KBM-7 (cell line): ENCODE data around the gene MMP12.

ENCODE experiments used
- DNase-seq: peaks from one replicate; pipeline ENCODE4 v3.0.0-alpha.2; 2015
- in situ Hi-C: fragments of 300-500 bp; cut with MboI; formaldehyde crosslinking; loops from 2 replicates; pipeline ENCODE4 v1.14.3; 2020; ENCODE audit warnings: low sequenced_read_pairs, low pct_unique_long_range_greater_than_20kb, mixed read lengths

Gene MMP12

DNA sequence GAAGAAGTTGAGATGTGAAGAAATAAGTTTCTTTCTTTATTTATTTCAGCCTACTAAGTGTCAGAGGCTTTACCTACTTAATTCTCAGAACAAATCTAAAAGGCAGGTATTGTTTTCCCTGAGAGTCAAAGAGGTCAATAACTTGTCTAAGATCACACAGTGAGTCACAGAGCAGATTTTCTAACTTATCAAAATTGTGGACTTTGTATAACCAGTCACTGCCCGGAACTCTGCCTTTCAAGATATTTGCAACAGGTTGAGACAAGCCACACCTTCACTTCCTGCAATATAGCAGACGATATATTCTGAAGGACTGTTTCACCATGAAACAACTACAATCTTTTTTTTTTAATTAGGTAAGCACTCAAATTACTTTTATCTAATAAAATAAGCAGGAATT lies 20.8 kb downstream of the MMP12 start:
- in situ Hi-C loops: no loop called here
- no peak for DNase-seq

- no peak for DNase-seq
- in situ Hi-C loops: no loop called here
These were observed 21.7 kb downstream of the MMP12 start for GRCh38 chr11:102853055-102853454.

DNA sequence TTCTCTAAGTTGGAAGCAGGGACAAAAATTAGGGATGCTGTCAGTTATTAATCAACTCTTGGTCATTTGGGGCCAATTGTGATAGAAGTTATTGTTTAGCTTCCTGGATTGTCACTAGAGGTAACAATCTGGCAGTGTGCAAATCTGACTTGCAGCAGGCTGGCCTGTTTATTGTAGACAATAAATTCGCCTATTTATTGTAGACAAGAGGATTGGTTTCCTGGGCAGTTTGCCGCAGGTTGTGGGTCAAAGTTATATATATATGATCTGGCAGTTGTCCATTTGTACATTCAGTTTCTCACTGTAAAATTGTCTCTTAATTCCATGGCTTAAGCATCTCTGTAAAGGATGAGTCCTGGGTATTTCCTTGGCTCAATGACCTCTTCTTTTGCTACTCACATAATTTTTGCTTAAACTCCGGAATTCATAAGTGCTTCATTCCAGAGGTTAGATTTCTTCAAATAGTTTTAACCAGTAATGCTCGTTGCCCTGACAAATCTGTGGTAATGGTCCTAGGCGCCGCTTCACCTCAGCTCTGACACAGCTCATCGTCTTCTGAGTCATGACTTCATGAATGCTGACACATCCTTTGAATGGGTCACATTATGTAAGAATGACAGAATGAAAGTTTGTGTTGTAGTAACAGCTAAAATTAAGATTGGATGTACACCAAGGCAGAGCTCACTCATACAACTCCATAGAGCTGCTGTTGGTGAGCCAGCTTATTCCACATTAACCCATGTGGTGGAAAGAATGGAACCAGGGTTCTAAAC lies 23.6 kb downstream of the MMP12 start:
- DNase-seq: no peak
- in situ Hi-C loops: no loop called here

- in situ Hi-C loops: no loop called here
- DNase-seq: no peak
These were observed 25.5 kb downstream of the MMP12 start for GRCh38 chr11:102849311-102849710.

- in situ Hi-C loops: no loop called here
- no peak for DNase-seq
These were observed 28.5 kb downstream of the MMP12 start for GRCh38 chr11:102846292-102846691.

DNA sequence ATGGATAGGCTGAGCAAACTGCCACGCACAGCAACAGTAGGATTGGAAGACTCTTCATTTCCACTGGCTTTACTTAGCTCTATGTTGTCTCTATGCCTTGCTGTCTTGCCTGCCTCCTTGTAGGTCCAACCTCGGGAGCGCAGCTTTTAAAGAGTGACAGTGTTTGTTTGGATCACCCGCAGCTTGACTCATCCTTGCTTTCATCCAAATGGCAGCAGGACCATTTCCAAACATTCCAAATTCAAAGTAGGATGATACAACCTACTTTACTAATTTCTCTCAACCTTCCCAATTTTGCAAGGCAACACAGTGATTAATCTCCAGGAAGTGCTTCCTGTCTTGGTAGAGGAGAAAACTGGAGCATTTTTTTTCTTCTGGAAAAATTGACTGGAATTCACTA lies 31.3 kb downstream of the MMP12 start, which contains the start of gene MMP3:
Gene MMP3, minus strand, starts transcription at position 121 of the 400 bp plus-strand sequence. Its CDS starts 63 bp downstream, at position 58.
- DNase-seq: no peak
- in situ Hi-C loops: no loop called here

GRCh38 chr11:102842930-102843329 lies 31.9 kb downstream of the MMP12 start:
- in situ Hi-C loops: no loop called here
- no peak for DNase-seq

- in situ Hi-C loops: no loop called here
- DNase-seq: no peak
These were observed 34.8 kb downstream of the MMP12 start for GRCh38 chr11:102840018-102840417.

- DNase-seq: no peak
- in situ Hi-C loops: no loop called here
These were observed 37.1 kb downstream of the MMP12 start for GRCh38 chr11:102837646-102838045.

DNA sequence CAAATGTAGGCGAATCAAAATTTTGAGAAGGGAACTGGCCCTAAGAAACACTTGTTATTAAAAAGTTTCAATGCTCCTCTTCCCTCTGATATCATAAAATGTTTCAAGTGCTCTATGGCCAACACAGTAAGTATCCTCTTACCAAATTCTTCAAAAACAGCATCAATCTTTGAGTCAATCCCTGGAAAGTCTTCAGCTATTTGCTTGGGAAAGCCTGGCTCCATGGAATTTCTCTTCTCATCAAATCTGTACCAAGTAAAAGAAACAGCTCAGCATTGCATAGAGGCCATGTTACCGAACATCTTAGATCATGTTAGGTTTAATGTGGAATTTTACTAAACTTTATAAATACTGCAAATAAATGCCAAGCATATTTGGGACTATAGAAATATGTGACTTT lies 37.6 kb downstream of the MMP12 start:
- DNase-seq: no peak
- in situ Hi-C loops: no loop called here

DNA sequence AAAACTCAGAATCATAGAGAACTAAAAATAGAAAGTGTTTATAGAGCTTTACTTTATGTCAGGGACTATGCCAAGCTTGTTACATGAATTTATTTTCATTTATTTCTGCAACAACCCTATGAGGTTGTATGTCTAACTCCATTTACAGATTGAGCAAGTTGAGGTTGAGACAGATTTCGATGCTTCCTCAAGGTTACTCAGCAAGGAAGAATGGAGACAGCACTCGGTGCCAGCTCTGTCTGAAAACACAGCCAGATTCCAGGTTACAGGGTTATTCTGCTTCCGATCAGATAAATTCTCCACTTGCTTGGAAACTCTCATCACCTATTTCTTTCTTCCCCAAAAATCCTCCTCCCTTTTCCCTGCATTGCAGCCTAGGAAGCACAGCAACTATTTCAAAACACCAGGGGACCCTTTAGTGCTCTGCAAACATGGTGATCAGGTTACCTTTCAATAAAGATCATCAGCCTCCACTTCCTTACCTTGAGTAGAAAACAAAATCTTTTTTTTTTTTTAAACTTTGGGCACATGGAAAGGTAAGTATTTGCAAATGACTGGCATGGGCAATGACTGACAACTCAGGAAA lies 38.4 kb downstream of the MMP12 start:
- in situ Hi-C loops: no loop called here
- DNase-seq: no peak

GRCh38 chr11:102833731-102834130 lies 41.1 kb downstream of the MMP12 start:
- DNase-seq: no peak
- in situ Hi-C loops: no loop called here

DNA sequence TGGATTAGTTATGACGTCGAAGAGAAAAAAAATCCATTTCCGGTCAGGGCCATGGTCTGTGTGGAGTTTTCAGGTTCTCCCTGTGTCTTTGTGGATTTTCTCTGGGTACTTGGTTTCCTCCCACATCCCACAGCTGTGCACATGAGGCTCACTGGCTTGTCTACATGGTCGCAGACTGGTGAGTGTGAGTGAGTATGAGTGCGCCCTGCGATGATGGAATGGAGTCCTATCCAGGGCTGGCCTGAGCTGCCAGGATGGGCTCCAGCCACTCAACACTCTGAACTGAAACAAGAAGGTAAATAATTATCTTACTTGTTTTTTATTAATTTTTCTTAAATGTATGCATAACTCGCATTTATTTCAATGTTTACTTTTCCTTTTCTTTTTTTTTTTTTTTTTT lies 42.2 kb downstream of the MMP12 start:
- DNase-seq: no peak
- in situ Hi-C loops: no loop called here

DNA sequence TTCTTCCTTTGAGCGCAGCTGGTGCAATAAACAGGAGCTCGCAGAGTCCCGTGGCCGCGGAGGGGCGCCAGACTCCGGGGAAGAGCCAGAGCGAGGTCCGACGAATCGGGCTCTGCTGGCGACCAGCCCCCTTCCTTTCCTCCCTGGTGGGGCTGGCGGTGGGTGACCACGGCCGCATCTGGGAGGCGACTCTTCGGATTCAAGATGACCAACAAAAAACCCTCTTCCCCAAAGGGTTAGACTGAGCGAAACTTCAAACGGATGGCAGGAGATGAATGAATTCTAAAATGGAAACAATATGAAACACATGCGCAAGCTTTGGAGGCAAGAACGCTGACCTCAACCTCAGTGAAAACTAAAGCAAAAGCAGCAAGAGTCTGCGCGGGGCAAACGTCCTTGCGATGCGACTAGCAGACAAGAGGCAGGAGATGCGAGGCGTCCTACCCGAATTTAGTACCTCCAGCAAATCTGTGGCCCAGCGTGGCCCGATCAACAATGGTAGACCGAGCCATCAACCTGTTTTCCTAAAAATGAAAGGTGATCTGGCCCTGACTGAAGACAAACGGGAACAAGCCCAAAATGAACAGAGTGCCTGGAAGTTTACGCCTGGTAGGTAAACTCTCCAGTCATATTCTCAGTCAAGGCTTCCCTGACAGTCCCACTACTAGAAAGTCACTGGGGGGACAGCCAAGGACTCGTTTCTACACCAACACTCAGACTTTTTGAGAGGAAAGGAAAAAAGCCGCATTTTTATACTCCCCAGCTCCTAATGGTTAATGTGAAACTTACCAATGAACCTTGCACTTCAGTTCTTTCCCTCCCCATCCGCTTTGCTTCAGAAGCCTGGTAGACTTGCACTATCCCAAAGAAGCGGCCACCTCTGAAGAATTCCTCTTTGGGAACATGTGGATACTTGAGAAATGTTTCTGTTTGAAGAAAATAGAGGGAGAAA lies 43.0 kb downstream of the MMP12 start:
- peak; percentile 9 for DNase-seq
- in situ Hi-C loops: no loop called here

DNA sequence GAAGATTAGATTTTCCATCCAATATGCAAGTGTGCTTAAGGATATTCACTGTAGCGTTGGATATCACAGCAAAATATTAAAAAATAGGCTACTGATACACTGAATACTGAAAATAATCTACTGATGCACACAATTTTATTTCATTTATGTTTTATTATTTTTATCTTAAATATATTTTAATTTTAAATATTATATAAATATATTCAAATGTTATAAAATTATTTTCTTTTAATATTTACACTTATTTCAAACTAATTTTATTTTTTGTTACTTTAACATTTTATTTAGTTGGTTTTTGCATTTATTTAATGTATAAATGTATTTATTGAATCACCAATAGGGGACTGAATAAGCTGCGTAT lies 43.7 kb downstream of the MMP12 start:
- no peak for DNase-seq
- in situ Hi-C loops: no loop called here

GRCh38 chr11:102830001-102830727 lies 44.6 kb downstream of the MMP12 start:
- DNase-seq: no peak
- in situ Hi-C loops: no loop called here

- DNase-seq: no peak
- in situ Hi-C loops: no loop called here
These were observed 45.3 kb downstream of the MMP12 start for GRCh38 chr11:102829316-102830000.

DNA sequence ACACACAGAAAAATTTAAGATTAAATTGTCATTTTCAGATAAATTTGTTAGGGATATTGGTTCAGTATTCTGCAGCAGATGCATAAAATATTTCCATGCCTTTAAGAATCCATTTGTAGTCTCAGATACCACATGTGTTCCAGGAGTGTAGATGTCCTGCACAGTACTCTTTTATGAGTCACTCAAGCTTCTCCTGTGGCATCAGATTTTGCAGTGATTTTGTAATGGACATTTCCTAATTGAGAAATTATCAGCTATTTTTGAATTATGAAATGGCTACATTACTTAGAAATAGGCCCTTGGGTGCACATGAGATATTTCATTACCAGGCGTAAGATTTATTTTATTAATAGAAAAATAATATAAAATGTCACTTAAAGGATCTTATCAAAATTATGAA lies 50.2 kb downstream of the MMP12 start:
- no peak for DNase-seq
- in situ Hi-C loops: no loop called here

DNA sequence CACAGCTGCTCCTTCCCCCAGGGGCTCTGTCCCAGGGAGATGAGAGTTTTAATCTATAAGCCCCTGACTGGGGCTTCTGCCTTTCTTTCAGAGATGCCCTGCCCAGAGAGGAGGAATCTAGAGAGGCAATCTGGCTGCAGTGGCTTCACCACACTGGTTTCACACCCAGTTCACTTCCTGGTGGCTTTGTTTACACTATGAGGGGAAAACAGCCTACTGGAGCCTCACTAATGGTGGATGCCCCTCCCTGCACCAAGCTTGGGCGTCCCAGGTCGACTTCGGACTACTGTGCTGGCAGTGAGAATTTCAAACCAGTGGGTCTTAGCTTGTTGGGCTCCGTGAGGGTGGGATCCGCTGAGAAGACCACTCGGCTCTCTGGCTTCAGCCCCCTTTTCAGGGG lies 55.3 kb downstream of the MMP12 start:
- in situ Hi-C loops: no loop called here
- no peak for DNase-seq
